ENCODE data around the gene RAB7B.

DNA sequence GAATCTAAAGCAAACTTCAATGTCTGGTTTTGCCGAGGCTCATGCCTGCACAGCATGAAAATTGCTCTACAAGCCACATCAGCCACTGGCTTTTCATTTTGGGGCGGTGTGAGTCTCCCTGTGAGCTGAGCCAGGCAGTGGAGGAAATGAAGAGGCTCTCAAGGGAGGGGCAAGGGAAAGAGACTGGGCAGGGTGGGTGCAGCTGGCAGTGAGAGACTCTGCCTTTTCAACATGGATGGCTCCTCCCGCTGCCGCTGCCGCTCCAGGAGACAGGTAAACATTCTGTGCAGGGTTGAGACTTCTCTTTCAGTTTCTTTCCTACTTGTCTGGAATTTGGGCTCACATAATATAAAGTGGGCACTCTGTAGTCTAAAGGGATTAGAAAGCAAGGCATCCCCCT lies 31.8 kb upstream of the RAB7B start:
- TF ChIP-seq, protein P1, sequence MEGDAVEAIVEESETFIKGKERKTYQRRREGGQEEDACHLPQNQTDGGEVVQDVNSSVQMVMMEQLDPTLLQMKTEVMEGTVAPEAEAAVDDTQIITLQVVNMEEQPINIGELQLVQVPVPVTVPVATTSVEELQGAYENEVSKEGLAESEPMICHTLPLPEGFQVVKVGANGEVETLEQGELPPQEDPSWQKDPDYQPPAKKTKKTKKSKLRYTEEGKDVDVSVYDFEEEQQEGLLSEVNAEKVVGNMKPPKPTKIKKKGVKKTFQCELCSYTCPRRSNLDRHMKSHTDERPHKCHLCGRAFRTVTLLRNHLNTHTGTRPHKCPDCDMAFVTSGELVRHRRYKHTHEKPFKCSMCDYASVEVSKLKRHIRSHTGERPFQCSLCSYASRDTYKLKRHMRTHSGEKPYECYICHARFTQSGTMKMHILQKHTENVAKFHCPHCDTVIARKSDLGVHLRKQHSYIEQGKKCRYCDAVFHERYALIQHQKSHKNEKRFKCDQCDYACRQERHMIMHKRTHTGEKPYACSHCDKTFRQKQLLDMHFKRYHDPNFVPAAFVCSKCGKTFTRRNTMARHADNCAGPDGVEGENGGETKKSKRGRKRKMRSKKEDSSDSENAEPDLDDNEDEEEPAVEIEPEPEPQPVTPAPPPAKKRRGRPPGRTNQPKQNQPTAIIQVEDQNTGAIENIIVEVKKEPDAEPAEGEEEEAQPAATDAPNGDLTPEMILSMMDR (conservative IDR thresholded peaks at IDR 0.05; ENCODE audit: low read depth, low read length): no peak
- TF ChIP-seq MXI1 (IDR thresholded peaks at IDR 0.05; ENCODE audit: borderline replicate concordance, low read depth, low read length) (no peak), CEBPB (IDR thresholded peaks at IDR 0.05; ENCODE audit: low read depth, low read length) (no peak), SMC3 (IDR thresholded peaks at IDR 0.05; ENCODE audit: low read depth, low read length) (no peak), FOS (IDR thresholded peaks at IDR 0.05; ENCODE audit: low read depth, low read length) (no peak), RAD21 (IDR thresholded peaks at IDR 0.05; ENCODE audit: low read length) (no peak), RFX5 (IDR thresholded peaks at IDR 0.05; ENCODE audit: low read depth, low read length) (no peak), POLR2A (IDR thresholded peaks at IDR 0.05; ENCODE audit: low read depth, low read length) (no peak), ELK1 (IDR thresholded peaks at IDR 0.05; ENCODE audit: borderline replicate concordance, low read depth, low read length) (no peak)

All from IMR-90 (cell line).